Tibial artery (tissue), 4 donors: Measurements from ENCODE around the gene DLG2.

Experiments
- DNase-seq, 2 donors: peaks; one replicate each; pipeline ENCODE4 v3.0.0-alpha.2; 2019
- H3K27ac ChIP-seq, 2 donors: fragments of 200-600 bp; sonication (generic) in 1 of 2; 1 replicate in 1 of 2; 2 replicates in 1 of 2; pipeline ENCODE4 v1.5.1; 2018 to 2019; ENCODE audit warnings: mild to moderate bottlenecking in 1 of 2
- H3K27me3 ChIP-seq, 2 donors: fragments of 200-600 bp; sonication (generic) in 1 of 2; one replicate each; pipeline versions ENCODE4 v1.5.1 to v1.6.0; 2016 to 2019
- H3K36me3 ChIP-seq, 3 donors: fragments of 200-600 bp; sonication (generic) in 2 of 3; one replicate each; pipeline ENCODE4 v1.5.1; 2016 to 2019; ENCODE audit warnings: mild to moderate bottlenecking in 2 of 3
- H3K4me1 ChIP-seq, 4 donors: fragments of 200-600 bp; sonication (generic) in 2 of 4; 1 replicate in 3 of 4; 2 replicates in 1 of 4; pipeline ENCODE4 v1.5.1; 2016 to 2019
- H3K4me3 ChIP-seq, 2 donors: fragments of 200-600 bp; sonication (generic) in 1 of 2; 1 replicate in 1 of 2; 2 replicates in 1 of 2; pipeline ENCODE4 v1.5.1; 2018 to 2019; ENCODE audit warnings: mild to moderate bottlenecking in 2 of 2
- H3K9me3 ChIP-seq, 3 donors: fragments of 200-600 bp; sonication (generic) in 1 of 3; one replicate each; pipeline ENCODE4 v1.5.1; 2016 to 2019
- intact Hi-C: fragments of 100-400 bp; cut with DNase I; formaldehyde crosslinking; loops from one replicate; pipeline ENCODE4 v1.15.0; 2023; ENCODE audit warnings: low total_unique reads
- TF ChIP-seq, protein P1 (sequence below), 2 experiments: fragments of 200-600 bp in 1 of 2; fragments of 450-650 bp in 1 of 2; IDR thresholded peaks; one replicate each; pipeline ENCODE4 v1.5.1; 2017 to 2019; ENCODE audit warnings: antibody characterized with exemption in 2 of 2, mild to moderate bottlenecking in 1 of 2, moderate library complexity in 1 of 2

DLG2 gene

DNA sequence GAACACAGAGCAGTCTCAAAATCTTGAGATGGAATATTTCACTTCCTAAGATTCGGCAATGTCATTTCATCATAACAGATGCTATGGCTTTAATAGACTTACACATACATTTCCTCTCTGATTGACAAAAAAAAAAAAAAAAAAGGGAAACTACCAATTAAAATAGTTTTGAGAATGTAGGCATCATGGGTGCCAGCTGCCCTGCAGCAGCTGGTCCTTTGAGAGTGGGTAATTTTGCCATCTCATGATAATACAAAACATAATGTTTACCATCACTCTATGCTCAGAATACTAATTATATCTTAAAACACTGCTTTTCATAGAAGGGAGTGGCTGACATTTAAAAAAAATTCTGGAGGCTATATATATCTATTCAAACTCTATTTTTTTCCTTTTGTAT, 1565.4 kb downstream of the DLG2 start:
- Histone ChIP-seq H3K4me1 (no peaks in the 10 kb centered on the region), H3K27me3 (no peaks in the 10 kb centered on the region), H3K27ac (no peak overlapping the region), H3K4me3 (no peak overlapping the region), H3K9me3 (no peaks in the 10 kb centered on the region), H3K36me3 (no peaks in the 10 kb centered on the region)
- DNase-seq: no peak
- intact Hi-C loops: no loop called here
- TF ChIP-seq, protein P1, sequence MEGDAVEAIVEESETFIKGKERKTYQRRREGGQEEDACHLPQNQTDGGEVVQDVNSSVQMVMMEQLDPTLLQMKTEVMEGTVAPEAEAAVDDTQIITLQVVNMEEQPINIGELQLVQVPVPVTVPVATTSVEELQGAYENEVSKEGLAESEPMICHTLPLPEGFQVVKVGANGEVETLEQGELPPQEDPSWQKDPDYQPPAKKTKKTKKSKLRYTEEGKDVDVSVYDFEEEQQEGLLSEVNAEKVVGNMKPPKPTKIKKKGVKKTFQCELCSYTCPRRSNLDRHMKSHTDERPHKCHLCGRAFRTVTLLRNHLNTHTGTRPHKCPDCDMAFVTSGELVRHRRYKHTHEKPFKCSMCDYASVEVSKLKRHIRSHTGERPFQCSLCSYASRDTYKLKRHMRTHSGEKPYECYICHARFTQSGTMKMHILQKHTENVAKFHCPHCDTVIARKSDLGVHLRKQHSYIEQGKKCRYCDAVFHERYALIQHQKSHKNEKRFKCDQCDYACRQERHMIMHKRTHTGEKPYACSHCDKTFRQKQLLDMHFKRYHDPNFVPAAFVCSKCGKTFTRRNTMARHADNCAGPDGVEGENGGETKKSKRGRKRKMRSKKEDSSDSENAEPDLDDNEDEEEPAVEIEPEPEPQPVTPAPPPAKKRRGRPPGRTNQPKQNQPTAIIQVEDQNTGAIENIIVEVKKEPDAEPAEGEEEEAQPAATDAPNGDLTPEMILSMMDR (IDR thresholded peaks at IDR 0.05): no peak

DNA sequence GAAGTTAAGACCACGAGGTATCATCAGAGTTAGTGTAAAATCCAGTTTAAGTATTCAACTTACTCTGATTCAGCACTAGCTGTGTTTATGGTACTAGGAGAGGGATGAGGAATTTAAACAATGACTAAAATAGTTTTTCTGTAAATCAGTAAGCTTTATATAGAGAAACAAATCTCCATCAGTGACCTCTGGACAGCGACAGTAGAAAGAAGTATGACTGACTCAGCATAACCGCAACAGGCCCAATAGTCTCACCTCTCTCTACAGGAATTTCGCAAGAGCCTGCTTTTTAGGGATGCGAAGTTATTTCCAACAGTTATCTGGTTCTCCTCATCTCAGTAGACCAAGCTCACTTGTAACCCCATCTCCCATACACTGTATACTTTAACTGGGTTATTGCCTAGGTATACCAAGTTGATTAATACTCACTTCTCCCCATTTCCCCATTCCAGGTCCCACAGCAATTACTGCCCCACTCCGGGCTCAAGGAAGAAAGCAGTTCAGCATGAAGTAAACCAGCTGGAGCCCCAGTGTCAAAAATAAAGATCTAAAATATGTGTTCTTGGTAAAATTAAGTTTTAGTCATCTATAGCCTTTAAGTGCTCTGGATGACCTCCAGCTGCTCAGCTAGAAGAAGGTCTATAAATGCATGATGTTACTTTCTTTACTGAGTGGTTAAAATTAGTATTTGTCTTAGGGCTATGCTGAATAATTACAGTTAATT, 1570.3 kb downstream of the DLG2 start:
- no peaks in the 10 kb centered on the region for H3K9me3 ChIP-seq
- H3K36me3 ChIP-seq: no peaks in the 10 kb centered on the region
- no peaks in the 10 kb centered on the region for H3K27me3 ChIP-seq
- no peak overlapping the region for H3K4me3 ChIP-seq
- H3K27ac ChIP-seq: no peak overlapping the region
- no peak for DNase-seq
- no peaks in the 10 kb centered on the region for H3K4me1 ChIP-seq
- intact Hi-C loops: no loop called here
- TF ChIP-seq, protein P1 (IDR thresholded peaks at IDR 0.05): no peak

- H3K36me3 ChIP-seq: no peaks in the 10 kb centered on the region
- no peaks in the 10 kb centered on the region for H3K9me3 ChIP-seq
- H3K4me3 ChIP-seq: no peak overlapping the region
- DNase-seq: no peak
- TF ChIP-seq, protein P1 (IDR thresholded peaks at IDR 0.05): no peak
- H3K27ac ChIP-seq: no peak overlapping the region
- intact Hi-C loops: no loop called here
- H3K27me3 ChIP-seq: no peaks in the 10 kb centered on the region
- no peaks in the 10 kb centered on the region for H3K4me1 ChIP-seq
Measured at GRCh38 chr11:84045146-84045545, 1582.0 kb downstream of the DLG2 start.

GRCh38 chr11:84044706-84045105, 1582.4 kb downstream of the DLG2 start:
- no peak for DNase-seq
- Histone ChIP-seq H3K27ac (no peak overlapping the region), H3K36me3 (no peaks in the 10 kb centered on the region), H3K4me1 (no peaks in the 10 kb centered on the region), H3K27me3 (no peaks in the 10 kb centered on the region), H3K9me3 (no peaks in the 10 kb centered on the region), H3K4me3 (no peak overlapping the region)
- TF ChIP-seq, protein P1 (IDR thresholded peaks at IDR 0.05): no peak
- intact Hi-C loops: no loop called here

DNA sequence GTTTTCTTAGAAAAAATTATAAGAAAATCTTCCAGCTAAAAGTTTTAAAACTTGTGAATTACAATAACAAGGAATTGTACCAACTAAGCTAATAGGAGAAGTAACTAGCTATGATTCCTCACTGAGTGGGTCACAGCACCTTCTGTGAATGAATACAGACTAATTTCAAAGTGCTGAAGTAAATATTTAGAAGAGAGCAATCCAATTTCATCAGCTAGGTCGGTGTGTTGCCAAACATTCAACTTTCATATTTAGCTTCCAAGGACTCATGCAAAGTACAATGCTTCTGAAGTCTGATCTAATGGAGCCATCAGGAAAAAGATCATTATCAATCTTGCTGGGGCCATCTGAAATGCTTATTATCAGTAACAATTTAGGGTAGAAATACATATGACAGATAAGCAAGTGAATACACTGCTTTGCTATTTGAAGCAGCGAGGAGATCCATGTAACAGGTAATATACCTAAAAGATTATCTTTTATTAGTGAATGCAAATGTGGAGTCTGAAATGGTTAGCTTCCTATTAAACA, 1590.4 kb downstream of the DLG2 start:
- H3K36me3 ChIP-seq: no peaks in the 10 kb centered on the region
- intact Hi-C loops: no loop called here
- H3K27ac ChIP-seq: no peak overlapping the region
- H3K4me1 ChIP-seq: no peaks in the 10 kb centered on the region
- no peaks in the 10 kb centered on the region for H3K9me3 ChIP-seq
- no peaks in the 10 kb centered on the region for H3K27me3 ChIP-seq
- no peak for DNase-seq
- TF ChIP-seq, protein P1 (IDR thresholded peaks at IDR 0.05): no peak
- no peak overlapping the region for H3K4me3 ChIP-seq
